MM.1S (cell line): ENCODE data around the gene SYTL5.

ENCODE experiments used
- EZH2 ChIP-seq: fragments of 300-600 bp; sonication (generic); optimal IDR thresholded peaks from 2 replicates; pipeline ENCODE3; 2017; ENCODE audit warnings: low read depth, mild to moderate bottlenecking, antibody characterized with exemption, low read length, mixed read lengths
- TF ChIP-seq, protein P1 (sequence below): fragments of 300-600 bp; sonication (generic); IDR thresholded peaks from 2 replicates; pipeline ENCODE4 v1.5.1; 2016; ENCODE audit warnings: antibody characterized with exemption, low read length, mixed read lengths

DNA sequence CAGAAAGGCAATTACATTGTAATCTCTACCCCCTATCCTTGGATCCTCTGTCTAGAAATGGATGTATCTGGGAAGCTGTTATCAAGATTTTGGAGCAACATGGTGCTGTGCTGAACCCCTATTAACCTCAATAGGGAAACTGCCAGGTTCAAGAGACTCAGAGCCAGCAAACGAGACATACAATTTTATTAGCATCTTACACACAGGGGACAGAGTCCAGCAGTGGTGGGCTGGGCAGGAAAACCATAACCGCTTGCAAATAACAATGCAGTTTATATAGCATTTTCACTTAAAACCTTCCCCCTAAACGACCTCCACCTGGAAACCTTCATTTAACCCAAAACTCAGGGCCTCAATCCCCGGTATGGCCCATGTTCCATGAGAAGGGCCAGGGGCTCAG lies 79.5 kb downstream of the SYTL5 start:
- TF ChIP-seq, protein P1, sequence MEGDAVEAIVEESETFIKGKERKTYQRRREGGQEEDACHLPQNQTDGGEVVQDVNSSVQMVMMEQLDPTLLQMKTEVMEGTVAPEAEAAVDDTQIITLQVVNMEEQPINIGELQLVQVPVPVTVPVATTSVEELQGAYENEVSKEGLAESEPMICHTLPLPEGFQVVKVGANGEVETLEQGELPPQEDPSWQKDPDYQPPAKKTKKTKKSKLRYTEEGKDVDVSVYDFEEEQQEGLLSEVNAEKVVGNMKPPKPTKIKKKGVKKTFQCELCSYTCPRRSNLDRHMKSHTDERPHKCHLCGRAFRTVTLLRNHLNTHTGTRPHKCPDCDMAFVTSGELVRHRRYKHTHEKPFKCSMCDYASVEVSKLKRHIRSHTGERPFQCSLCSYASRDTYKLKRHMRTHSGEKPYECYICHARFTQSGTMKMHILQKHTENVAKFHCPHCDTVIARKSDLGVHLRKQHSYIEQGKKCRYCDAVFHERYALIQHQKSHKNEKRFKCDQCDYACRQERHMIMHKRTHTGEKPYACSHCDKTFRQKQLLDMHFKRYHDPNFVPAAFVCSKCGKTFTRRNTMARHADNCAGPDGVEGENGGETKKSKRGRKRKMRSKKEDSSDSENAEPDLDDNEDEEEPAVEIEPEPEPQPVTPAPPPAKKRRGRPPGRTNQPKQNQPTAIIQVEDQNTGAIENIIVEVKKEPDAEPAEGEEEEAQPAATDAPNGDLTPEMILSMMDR: no peak
- TF ChIP-seq EZH2: no peak
